ENCODE results near the gene CD7. TPM values are rescaled to one million over a fixed set of nuclear protein-coding genes. Genes with fewer than 3 reads are reported as not detected.

CD7 gene
- polyA plus RNA-seq, 1 of the 3 experiments (the other 2 are of a cell fraction), result 0.07 TPM

- POLR2A ChIA-PET, result interaction anchor here (1.3 kb wide), 1 partner anchor 9 kb away, joined by 5 read pairs; no protein-coding TSS in a partner anchor
- Histone ChIP-seq H3K27me3 (ENCODE audit: insufficient read depth) (no peaks in the 10 kb centered on the region), H3K36me3 (replicated peaks in 1 of 2; ENCODE audit: control insufficient read depth in 1 of 2, insufficient read depth in 2 of 2, low read length in 1 of 2) (no peaks in the 10 kb centered on the region), H3K27ac (ENCODE audit: low read depth in 2 of 2, low read length in 1 of 2) (no peak overlapping the region), H3K4me2 (no peak overlapping the region), H3K4me3 (ENCODE audit: low read depth in 2 of 2, low read length in 1 of 2) (no peak overlapping the region), H3K9me3 (no peaks in the 10 kb centered on the region), H3K9me2 (no peaks in the 10 kb centered on the region), H3F3A (replicated peaks; ENCODE audit: insufficient read depth) (peaks cover 3% of the 10 kb centered on the region), H3K9ac (no peak overlapping the region), H4K20me1 (ENCODE audit: insufficient read depth) (no peaks in the 10 kb centered on the region), H3K79me2 (ENCODE audit: insufficient read depth) (no peaks in the 10 kb centered on the region), H2AFZ (ENCODE audit: low read depth) (no peak overlapping the region), H3K4me1 (ENCODE audit: control insufficient read depth in 1 of 2, insufficient read depth in 2 of 2, low read depth in 1 of 2, low read length in 1 of 2) (peaks cover 14 to 31% of the 10 kb centered on the region in 2 experiments; a peak in 3 of 4 replicates)
- TF ChIP-seq RXRA (IDR thresholded peaks at IDR 0.05; ENCODE audit: borderline replicate concordance, low read depth), result no peak
- no peak for TF ChIP-seq EZH2phosphoT487 (IDR thresholded peaks at IDR 0.05; ENCODE audit: borderline replicate concordance, low read depth)
- CTCF ChIA-PET, result interaction anchor here (0.9 to 15.1 kb wide), 7 partner anchors 14 to 114 kb away, joined by 3 to 184 read pairs (median 54); partner anchors contain the start of genes CD7, HEXD, OGFOD3 and SECTM1
- WGBS (ENCODE audit: low lambda C conversion rate), result 92% methylated on average over 6 of the region's 15 CpGs
- peak; percentile 38 for DNase-seq
Measured at GRCh38 chr17:82302568-82302963, 14.8 kb downstream of the CD7 start.

GRCh38 chr17:82301916-82302567, 15.4 kb downstream of the CD7 start:
- Histone ChIP-seq H3K9me2 (no peaks in the 10 kb centered on the region), H3K4me1 (ENCODE audit: control insufficient read depth in 1 of 2, insufficient read depth in 2 of 2, low read depth in 1 of 2, low read length in 1 of 2) (peaks cover 19 to 36% of the 10 kb centered on the region in 2 experiments; a peak in 3 of 4 replicates), H3K9ac (no peak overlapping the region), H3F3A (replicated peaks; ENCODE audit: insufficient read depth) (peaks cover 8% of the 10 kb centered on the region), H2AFZ (ENCODE audit: low read depth) (no peak overlapping the region), H4K20me1 (ENCODE audit: insufficient read depth) (no peaks in the 10 kb centered on the region), H3K27me3 (ENCODE audit: insufficient read depth) (no peaks in the 10 kb centered on the region), H3K79me2 (ENCODE audit: insufficient read depth) (no peaks in the 10 kb centered on the region), H3K36me3 (replicated peaks in 1 of 2; ENCODE audit: control insufficient read depth in 1 of 2, insufficient read depth in 2 of 2, low read length in 1 of 2) (no peaks in the 10 kb centered on the region), H3K9me3 (no peaks in the 10 kb centered on the region), H3K4me2 (no peak overlapping the region), H3K27ac (ENCODE audit: low read depth in 2 of 2, low read length in 1 of 2) (no peak overlapping the region), H3K4me3 (ENCODE audit: low read depth in 2 of 2, low read length in 1 of 2) (no peak overlapping the region)
- CTCF ChIA-PET, result interaction anchor here (1.1 to 15.1 kb wide), 14 partner anchors 8 to 114 kb away, joined by 3 to 184 read pairs (median 14); partner anchors contain the start of genes CD7, HEXD, OGFOD3 and SECTM1
- peak; percentile 41 for DNase-seq
- POLR2A ChIA-PET, result interaction anchor here (1.6 to 1.8 kb wide), 2 partner anchors 10 to 29 kb away, joined by 3 to 11 read pairs; no protein-coding TSS in a partner anchor
- no peak for TF ChIP-seq SIN3A (IDR thresholded peaks at IDR 0.05; ENCODE audit: borderline replicate concordance, low read depth, low read length)
- TF ChIP-seq CTCF (IDR thresholded peaks at IDR 0.05), result no peak
- TF ChIP-seq NFIC (IDR thresholded peaks at IDR 0.05; ENCODE audit: borderline replicate concordance), result no peak
- TF ChIP-seq ELF1 (IDR thresholded peaks at IDR 0.05), result no peak
- no peak for TF ChIP-seq ZBTB33 (IDR thresholded peaks at IDR 0.05; ENCODE audit: borderline replicate concordance, low read depth)
- no peak for TF ChIP-seq GABPA (IDR thresholded peaks at IDR 0.05; ENCODE audit: low read depth)
- TF ChIP-seq EP300 (IDR thresholded peaks at IDR 0.05; ENCODE audit: borderline replicate concordance in 1 of 2, low read depth in 1 of 2, low read length in 1 of 2), result no peak
- TF ChIP-seq SMC3 (IDR thresholded peaks at IDR 0.05; ENCODE audit: low read depth, low read length), result no peak
- TF ChIP-seq REST (IDR thresholded peaks at IDR 0.05; ENCODE audit: low read depth, low read length), result no peak
- TF ChIP-seq USF1 (IDR thresholded peaks at IDR 0.05; ENCODE audit: borderline replicate concordance, low read depth), result no peak
- TF ChIP-seq IRF3 (IDR thresholded peaks at IDR 0.05; ENCODE audit: low read depth, low read length), result no peak
- TF ChIP-seq TCF12 (IDR thresholded peaks at IDR 0.05), result no peak
- 86% methylated on average over 15 of the region's 23 CpGs for WGBS (ENCODE audit: low lambda C conversion rate)

Measured in SK-N-SH (cell line).